Vagina (tissue), 2 donors: ENCODE data around the gene ANAPC2. TPM values are rescaled to one million over a fixed set of nuclear protein-coding genes. Genes with fewer than 3 reads are reported as not detected.

ENCODE experiments used
- DNase-seq, 2 donors: peaks; one replicate each; pipeline ENCODE4 v3.0.0-alpha.2; 2017; ENCODE audit errors: extremely low spot score in 2 of 2
- H3K27ac ChIP-seq: fragments of 200-600 bp; sonication (generic); one replicate; pipeline ENCODE4 v1.5.1; 2019
- H3K27me3 ChIP-seq: fragments of 200-600 bp; sonication (generic); one replicate; pipeline ENCODE4 v1.5.1; 2019
- H3K36me3 ChIP-seq, 2 donors: fragments of 200-600 bp; sonication (generic); one replicate each; pipeline ENCODE4 v1.5.1; 2017 to 2019
- H3K4me1 ChIP-seq: fragments of 200-600 bp; sonication (generic); one replicate; pipeline ENCODE4 v1.5.1; 2019
- H3K4me3 ChIP-seq, 2 donors: fragments of 200-600 bp; sonication (generic); 1 replicate in 1 of 2; 2 replicates in 1 of 2; pipeline ENCODE4 v1.5.1; 2016 to 2019
- H3K9me3 ChIP-seq: fragments of 200-600 bp; sonication (generic); one replicate; pipeline ENCODE4 v1.5.1; 2019
- CTCF ChIP-seq, 3 experiments: fragments of 450-650 bp in 2 of 3; fragments of 200-600 bp in 1 of 3; sonication (generic) in 1 of 3; IDR thresholded peaks; one replicate each; pipeline ENCODE4 v1.5.1; 2017 to 2019; ENCODE audit warnings: antibody characterized with exemption in 3 of 3, mild to moderate bottlenecking in 2 of 3, moderate library complexity in 2 of 3
- POLR2A ChIP-seq, 2 donors: fragments of 450-650 bp; IDR thresholded peaks; one replicate each; pipeline ENCODE4 v1.6.1; 2017; ENCODE audit warnings: antibody characterized with exemption in 2 of 2, mild to moderate bottlenecking in 2 of 2, moderate library complexity in 2 of 2
- POLR2AphosphoS5 ChIP-seq, 2 donors: sonication (generic); formaldehyde crosslinking; IDR thresholded peaks; one replicate each; pipeline ENCODE4 v1.9.0; 2017; ENCODE audit warnings: antibody characterized with exemption in 2 of 2, mild to moderate bottlenecking in 2 of 2, low read depth in 1 of 2; ENCODE audit not compliant: insufficient read depth in 1 of 2
- intact Hi-C: fragments of 100-400 bp; cut with DNase I; formaldehyde crosslinking; loops from one replicate; pipeline ENCODE4 v1.15.1; 2023
- total RNA-seq: library from RNA; depleted of rRNA; stranded (reverse); fragments of >200 nt; gene quantifications from one replicate; pipeline ENCODE4 v1.2.3, GENCODE V29; 2016

Gene ANAPC2
- total RNA-seq, 1 donor from 2014 or later = 30.0 TPM

GRCh38 chr9:137201205-137201868 lies 13.0 kb upstream of the ANAPC2 start:
- Histone ChIP-seq H3K4me3 (peak overlapping the region; percentile 61 to 72), H3K27me3 (no peaks in the 10 kb centered on the region), H3K27ac (peak overlapping the region; percentile 42), H3K9me3 (no peaks in the 10 kb centered on the region), H3K4me1 (peaks cover 82% of the 10 kb centered on the region), H3K36me3 (no peaks in the 10 kb centered on the region)
- DNase-seq = no peak
- TF ChIP-seq POLR2AphosphoS5 (IDR thresholded peaks at IDR 0.05; ENCODE audit: insufficient read depth in 1 of 2, low read depth in 1 of 2) = peak in 1 of 2 donors; percentile 29
- TF ChIP-seq POLR2A (IDR thresholded peaks at IDR 0.05) = no peak
- intact Hi-C loops = no loop called here

- H3K4me1 ChIP-seq = peaks cover 83% of the 10 kb centered on the region
Measured at GRCh38 chr9:137200311-137201204, 12.2 kb upstream of the ANAPC2 start, which contains the start of gene TPRN. Gene TPRN (minus strand): TSS chr9:137200741. CDS start chr9:137200711, 30 bp downstream.

GRCh38 chr9:137199411-137200121 lies 11.2 kb upstream of the ANAPC2 start:
- Histone ChIP-seq H3K27me3 (no peaks in the 10 kb centered on the region), H3K4me1 (peaks cover 87% of the 10 kb centered on the region), H3K9me3 (no peaks in the 10 kb centered on the region), H3K36me3 (no peaks in the 10 kb centered on the region), H3K27ac (no peak overlapping the region), H3K4me3 (peak overlapping the region; percentile 61 to 72)
- intact Hi-C loops = no loop called here
- TF ChIP-seq CTCF (IDR thresholded peaks at IDR 0.05) = no peak
- no peak for TF ChIP-seq POLR2AphosphoS5 (IDR thresholded peaks at IDR 0.05; ENCODE audit: insufficient read depth in 1 of 2, low read depth in 1 of 2)
- no peak for TF ChIP-seq POLR2A (IDR thresholded peaks at IDR 0.05)
- DNase-seq = no peak

More at GRCh38 chr9:137200311-137201204, 12.2 kb upstream of the ANAPC2 start, which contains the start of gene TPRN:
- TF ChIP-seq CTCF (IDR thresholded peaks at IDR 0.05) = no peak
- TF ChIP-seq POLR2AphosphoS5 (IDR thresholded peaks at IDR 0.05; ENCODE audit: insufficient read depth in 1 of 2, low read depth in 1 of 2) = peak; percentile 73 to 86
- peak in 1 of 2 donors; percentile 79 for TF ChIP-seq POLR2A (IDR thresholded peaks at IDR 0.05)
- H3K9me3 ChIP-seq = no peaks in the 10 kb centered on the region
- DNase-seq = peak in 1 of 2 donors; percentile 99
- intact Hi-C loops = no loop called here
- peak within 1 kb of the TSS; percentile 61 to 72 for H3K4me3 ChIP-seq
- H3K27me3 ChIP-seq = no peaks in the 10 kb centered on the region
- H3K36me3 ChIP-seq = no peaks in the 10 kb centered on the region
- peak within 1 kb of the TSS; percentile 42 for H3K27ac ChIP-seq

GRCh38 chr9:137198902-137199283 lies 10.5 kb upstream of the ANAPC2 start:
- Histone ChIP-seq H3K27me3 (no peaks in the 10 kb centered on the region), H3K4me3 (peak overlapping the region; percentile 61 to 72), H3K9me3 (no peaks in the 10 kb centered on the region), H3K4me1 (peaks cover 87% of the 10 kb centered on the region), H3K36me3 (no peaks in the 10 kb centered on the region), H3K27ac (no peak overlapping the region)
- intact Hi-C loops = no loop called here
- no peak for DNase-seq
- TF ChIP-seq CTCF (IDR thresholded peaks at IDR 0.05) = no peak
- no peak for TF ChIP-seq POLR2A (IDR thresholded peaks at IDR 0.05)
- TF ChIP-seq POLR2AphosphoS5 (IDR thresholded peaks at IDR 0.05; ENCODE audit: insufficient read depth in 1 of 2, low read depth in 1 of 2) = no peak
